GM19452 (cell line): ENCODE data around the gene MED14.
"Not testable (repeated sequence)": the region's sequence is repeated elsewhere in the genome, so short reads cannot be mapped to it uniquely, and the experiment has no call there.

Source experiments
- ATAC-seq: cut with Tn5 transposase; IDR thresholded peaks from one replicate; pipeline ENCODE4 v1.9.1; 2021; ENCODE audit not compliant: unreplicated experiment

Gene MED14

DNA sequence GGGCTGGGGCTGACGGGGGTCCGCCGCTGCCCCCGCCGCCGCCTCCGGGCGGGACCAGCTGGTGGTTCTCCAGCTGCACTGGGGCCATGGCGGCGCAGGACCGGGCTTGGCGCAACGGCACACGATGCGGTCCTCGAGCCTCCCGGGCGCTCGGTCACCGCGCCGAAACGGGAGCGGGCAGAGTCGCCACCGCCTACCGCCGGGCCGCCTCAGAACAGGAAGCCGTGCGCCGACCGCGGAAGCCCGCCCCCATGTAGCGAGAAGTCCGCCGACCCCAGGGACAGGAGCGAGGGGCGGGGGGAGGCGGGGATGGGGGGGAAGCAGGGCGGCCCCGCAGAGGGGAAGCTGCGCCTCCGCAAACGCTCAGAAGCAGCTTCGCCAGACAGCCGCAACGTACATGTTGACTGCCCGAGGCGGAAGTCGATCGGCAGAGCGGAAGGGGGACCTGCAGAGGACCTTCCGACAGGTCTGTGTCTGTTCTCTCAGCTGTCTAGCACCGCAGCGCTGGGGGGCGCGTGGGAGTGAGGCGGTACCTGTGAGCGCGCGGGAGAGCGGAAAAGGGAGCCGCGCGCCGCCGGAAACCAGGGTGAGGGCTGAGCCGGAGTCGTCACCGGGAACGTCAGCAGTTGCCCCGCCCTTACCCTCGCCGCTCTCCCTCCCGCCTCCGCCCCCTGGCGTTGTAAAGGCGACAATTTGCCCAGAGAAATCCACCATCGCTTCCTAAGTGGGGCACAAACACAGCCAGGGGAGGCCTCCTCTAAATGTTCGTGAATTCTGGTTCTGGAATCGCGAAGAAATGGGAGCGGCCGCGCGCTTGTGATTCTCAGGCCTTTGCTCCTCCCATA is at the start of gene MED14:
MED14 (minus strand) TSS at position 218 of the 845 bp plus-strand sequence; CDS start at position 88, 130 bp downstream.
- peak; percentile 88 for ATAC-seq

DNA sequence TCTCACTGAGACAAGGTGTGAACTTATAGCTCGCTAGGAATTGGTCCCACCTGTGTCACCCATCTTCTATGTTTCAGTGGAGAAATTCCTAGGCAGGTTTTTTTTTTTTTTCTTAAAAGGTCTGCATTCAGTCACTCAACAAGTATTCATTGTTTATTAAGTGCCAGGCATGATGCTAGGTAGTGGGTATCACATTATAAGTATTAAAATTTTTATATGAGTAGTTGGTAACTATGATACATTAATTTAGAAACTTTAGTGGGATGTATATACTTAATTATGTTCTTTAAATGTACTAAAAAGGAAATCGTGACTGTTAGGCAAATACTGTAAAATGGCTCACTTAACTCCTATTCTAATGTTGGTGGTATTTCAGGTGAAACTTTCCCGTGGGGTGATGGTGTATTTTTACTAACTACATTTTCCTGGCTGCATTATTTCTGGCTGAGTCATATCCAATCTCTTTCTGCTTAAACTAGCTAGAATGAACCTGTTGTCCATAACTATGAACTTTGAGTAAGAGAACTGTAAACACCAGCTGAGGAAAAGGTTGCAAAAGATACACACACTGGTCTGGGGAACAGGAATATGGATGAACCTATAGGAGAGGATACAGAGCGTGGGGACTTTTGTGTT is 49.3 kb upstream of the MED14 start:
- no peak for ATAC-seq

DNA sequence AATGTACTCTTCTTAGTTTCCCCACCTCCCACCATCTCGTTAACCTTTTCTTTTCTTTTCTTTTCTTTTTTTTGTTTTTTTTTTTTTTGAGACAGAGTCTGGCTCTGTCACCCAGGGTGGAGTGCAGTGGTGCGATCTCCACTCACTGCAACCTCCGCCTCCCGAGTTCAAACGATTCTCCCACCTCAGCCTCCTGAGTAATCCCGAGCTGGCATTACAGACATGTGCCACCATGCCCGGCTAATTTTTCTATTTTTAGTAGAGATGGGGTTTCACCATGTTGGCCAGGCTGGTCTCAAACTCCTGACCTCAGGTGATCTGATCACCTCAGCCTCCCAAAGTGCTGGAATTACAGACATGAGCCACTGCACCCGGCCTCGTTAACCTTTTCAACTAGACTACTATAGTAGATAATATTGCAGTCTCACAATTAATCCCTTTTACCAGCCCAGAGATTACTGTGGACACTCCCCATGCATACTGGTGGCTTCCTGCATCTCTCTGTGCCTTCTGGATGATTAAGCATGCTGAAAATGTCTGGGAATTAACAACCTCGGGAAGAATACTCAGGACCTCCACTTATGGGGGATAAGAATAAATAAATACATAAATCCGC is 47.4 kb upstream of the MED14 start:
- ATAC-seq, result not testable (repeated sequence)

DNA sequence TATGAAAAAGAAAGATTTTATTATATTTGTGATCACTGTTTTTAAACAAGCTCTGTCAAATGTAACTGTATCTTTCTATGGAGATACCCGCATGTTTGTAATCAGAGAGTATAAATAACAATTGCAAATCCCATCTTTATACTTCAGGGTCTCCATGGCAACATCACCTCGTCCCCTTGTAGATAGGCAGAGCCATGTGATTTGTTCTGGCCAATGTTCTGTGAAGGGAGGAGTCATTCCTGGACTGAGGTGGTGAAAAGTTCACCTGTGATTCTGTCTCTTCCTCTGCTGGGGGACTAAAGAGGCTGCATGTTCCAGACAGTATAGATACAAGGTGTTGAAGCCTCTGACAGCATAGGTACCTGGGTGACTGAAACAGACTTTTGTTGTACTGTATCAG is 45.6 kb upstream of the MED14 start:
- ATAC-seq, result no peak

DNA sequence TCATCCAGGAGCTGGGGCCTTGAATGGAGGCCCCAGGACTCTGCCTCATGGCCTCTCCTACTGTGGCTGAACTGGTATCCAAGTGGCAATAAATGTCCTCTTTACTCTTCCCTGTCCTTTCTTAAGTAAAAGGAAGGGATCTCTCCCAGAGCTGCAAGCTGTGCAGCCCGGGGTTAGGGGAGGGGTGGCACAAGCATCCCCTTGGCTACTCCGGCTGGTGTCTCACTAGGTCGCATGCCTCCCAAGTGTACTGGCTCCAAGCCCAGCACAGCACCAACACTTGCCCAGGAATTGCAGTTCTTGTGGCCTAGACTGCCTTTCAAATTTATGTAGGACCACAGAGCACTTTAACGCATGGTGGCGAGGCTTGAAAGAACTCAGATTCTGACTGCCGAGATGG is 44.7 kb upstream of the MED14 start:
- no peak for ATAC-seq

DNA sequence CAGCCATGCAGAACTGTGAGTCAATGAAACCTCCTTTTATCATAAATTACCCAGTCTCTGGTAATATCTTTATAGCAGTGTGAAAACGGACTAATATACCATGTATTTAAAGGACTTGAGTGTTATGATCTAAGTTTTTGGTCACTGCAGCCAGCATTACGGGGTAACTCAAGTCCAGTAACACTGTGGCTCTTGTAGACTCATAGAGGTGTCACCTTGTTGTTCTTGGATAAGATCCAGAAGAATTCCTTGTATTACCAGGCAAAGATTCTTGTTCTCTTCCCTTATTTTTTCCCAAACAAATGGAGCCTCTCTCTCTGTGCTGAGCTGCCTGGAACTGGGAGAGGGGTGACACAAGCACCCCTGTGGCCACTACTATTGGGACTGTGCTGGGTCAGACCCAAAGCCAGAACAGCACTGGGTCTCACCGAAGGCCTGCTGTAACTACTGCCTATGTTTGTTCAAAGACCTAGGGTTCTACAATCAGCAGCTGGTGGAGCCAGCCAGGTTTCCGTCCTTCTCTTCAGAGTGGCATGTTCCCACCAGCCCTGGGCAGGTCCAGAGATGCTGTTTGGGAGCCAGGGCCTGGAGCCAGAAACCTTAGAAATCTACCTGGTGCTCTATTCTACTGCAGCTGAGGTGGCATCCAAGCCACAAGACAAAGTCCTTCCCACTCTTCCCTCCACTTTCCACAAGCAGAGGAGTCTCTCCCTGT is 43.7 kb upstream of the MED14 start:
- no peak for ATAC-seq

DNA sequence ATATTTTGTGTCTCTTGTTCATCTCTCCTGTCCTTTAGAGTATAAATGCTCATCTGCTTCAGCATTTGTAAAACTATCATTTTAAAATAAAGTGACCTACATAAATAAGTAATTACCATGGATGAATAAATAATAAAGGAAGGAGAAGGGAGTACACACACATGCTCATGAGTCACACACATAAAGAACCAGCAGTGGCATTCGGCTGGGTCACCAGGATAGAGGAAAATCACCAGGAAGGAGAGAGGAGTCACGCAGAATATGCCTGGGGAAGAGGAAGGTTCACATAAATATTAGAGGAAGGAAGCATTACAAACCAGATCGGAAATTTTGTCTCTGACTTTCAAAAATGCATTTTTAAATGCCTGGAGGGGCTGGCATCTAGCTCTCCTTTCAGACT is 38.5 kb upstream of the MED14 start:
- ATAC-seq, result no peak

DNA sequence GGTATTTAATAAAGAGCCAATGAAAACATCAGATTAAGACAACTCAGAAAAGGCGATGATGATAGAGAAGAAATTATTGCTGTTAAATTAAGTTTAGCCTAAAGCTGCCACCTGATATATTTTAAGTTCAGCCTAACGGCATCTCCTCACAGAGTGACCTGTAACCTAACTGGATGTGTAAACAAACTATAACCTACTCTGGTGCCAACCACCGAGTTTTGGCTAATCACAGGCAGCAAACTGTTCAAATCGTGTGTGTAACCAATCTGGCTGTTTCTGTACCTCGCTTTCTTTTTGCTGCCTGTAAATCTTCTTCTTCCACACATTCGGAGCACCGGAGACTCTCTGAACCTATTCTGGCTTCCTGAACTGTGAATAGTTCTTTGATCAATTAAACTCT is 37.8 kb upstream of the MED14 start:
- ATAC-seq, result no peak

DNA sequence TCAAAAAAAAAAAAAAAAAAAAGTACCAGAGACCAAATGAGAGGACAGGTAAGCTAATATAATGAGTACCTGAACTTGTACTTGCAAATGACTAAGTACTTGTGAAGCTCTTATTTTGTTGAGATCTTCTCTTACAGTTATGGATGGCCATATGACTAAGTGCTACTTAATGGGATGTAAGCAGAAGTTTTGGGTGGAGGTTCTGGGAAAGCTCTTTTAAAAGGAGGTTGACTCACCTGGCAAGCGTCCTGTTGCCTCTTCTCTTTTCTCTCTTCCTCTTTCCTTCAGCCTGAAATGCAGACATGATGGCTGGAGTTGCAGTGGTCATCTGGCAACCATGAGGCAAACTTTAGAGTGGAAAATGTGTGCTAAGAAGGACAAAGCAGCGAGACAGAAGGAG is 36.9 kb upstream of the MED14 start:
- ATAC-seq, result no peak

DNA sequence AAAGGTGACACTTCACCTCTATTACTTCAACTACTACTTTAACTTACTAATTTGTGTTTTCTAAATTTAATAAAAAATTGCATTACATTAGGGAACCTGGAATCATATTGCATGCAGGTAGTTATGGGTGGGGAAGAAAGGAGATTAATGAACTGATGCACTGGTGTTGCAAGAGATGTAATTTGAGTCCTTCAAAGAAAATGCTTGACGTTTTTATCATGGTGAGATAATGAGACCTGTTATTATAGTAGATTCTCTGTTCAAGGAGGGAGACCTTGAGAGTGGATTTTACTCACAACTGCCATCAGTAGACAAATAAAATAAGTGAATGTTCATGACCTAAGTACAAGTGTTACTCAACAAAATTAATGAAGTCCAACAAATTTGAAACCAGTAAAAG is 26.4 kb upstream of the MED14 start:
- ATAC-seq, result no peak

DNA sequence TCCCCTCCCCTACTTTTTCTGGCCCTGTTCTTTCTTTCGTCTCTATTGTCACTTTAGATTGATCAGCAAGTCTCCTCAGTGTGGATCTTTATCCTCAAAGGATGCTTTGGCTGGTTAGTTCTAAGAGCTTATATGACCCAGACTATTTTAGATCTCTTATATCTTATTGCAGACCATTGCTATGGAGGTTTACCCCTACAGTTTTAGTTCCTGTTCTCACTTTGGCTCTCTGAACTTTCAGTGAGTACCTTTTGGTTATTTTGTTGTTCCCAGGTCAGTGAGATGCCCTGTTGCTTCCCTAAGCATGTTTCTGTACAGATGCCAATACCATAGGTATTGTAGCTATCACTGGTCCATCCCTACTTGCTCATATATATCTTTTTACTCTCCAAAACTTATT is 24.0 kb upstream of the MED14 start:
- no peak for ATAC-seq

DNA sequence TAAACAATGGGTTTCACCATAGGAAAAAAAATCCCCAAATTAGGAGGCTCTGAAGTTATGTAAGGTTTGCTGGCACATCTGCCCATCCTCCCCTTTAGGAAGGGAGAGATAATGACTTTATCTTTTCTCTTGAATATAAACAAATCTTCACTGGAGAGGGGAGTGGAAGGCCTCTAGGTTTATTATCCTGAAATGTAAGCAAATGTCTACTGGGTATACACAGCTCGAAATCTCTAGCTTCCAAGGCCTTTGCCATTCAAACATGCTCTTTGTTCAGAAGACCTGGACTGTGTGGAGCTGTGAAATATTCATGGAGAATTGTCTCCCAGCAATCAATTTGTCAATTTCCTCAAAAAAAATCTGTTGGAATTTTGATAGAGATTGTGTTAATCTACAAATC is 21.7 kb upstream of the MED14 start:
- ATAC-seq, result no peak

DNA sequence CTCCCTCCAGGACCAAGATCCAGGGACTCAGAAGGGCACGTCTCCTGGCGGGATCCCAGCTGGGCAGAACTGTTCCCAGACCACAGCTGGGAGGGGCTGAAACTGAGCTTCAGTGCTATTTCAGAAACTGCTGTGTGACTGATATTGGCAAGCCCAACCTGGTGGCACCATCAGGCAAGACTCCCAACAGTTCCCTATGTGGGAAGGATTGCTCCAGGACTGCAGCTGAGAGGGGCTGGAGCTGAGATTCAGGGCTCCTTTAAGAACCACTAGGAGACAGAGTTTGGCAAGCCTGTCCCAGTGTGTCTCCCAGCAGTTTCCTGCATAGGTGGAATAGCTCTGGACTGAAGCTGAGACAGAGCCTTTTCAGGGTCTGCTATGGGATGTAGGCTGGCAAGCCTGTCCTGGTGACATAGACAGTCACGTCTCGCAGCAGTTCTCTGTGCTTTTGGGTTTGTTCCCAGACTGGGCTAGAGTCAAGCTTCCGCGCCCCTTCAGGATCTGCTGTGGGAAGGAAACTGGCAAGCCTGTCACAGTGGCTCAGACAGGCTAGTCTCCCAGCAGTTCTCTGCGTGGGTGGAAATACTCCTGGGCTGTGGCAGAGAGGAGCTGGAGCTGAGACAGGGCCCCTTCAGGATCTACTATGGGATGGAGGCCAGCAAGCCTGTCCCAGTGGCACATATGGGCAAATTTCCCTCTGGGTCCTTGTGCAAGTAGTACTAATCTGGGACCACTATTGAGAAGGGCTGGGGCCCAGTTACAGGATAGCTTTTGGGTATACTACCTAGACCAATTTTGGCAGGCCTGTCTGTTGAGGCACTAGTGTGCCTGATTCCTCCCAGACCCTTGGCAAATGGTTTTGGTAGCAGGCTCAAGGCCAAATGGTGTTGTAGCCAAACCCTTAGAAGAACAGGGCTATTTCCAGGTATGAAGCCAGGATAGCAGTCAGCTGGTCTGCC is 20.2 kb upstream of the MED14 start:
- ATAC-seq, result no peak

DNA sequence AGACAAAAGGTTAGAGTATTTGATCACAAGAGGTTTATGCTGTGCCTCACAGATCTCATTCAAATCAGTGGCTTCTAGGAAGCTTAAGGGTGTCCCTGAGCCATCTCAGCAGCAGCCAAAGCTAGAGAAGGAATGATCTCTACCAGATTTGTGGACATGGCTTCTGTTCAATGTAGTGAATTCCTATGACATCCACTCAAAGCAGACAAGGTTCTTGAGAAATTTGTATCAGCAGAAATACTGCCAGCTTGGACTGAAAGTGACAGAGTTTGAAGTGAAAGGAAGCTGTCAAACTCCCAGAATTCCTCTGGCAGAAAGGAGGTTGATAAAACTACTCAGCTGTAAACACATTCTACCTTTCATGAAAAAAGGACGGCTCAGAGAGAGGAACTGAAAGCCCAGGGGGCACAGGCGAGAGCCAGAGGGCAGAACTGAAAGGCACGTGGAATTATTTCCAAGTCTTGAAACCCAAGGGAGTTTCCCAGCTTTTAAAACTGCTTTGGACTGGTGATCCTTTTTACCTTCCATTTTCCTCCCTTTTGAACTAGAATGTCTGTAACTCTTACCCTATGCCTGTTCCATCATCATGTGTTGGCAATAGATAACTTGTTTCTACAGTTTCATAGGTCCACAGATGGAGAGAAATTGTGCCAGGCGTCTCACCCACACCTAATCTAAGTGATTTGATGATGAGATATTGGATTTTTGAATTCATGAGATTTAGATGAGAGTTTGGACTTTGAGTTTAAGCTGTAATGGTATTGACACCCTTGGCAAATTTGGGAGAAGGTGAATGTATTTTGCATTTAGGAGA is 14.5 kb upstream of the MED14 start:
- no peak for ATAC-seq

DNA sequence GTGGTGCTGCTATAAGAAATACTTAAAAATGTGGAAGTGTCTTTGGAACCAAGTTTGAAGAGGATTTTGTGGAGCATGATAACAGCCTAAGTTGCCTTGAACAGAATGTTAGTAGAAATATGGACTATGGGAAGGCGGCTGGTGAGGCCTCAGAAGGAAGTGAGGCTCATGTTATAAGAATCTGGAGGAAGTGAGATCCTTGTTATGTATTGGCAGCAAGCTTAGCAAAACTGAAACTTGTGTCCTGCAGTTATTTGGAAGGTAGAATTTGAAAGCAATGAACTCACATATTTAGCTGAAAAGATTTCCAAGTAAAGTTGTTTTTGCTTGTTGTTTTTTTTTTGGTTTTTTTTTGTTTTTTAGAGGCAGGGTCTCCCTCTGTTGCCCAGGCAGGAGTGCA is 13.6 kb upstream of the MED14 start:
- ATAC-seq, result no peak

DNA sequence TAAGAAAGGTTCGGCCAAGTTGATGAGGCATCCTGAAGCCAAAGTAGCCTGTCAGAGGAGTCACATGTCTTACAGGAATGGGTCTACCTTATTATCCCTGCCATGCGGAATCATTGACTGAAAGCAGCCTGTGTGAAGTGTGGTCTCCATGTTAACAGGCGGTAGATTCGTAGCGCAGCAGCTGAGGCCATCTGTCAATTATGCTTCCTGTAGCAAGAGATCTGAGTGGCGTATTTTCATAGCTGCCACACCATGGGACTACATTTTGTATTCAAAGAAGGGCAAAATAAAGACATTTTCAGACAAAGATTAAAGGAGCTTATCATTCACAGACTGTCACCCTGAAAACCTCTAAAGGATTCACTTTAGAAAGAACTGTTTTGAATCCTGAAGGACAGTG is 11.2 kb upstream of the MED14 start:
- no peak for ATAC-seq

DNA sequence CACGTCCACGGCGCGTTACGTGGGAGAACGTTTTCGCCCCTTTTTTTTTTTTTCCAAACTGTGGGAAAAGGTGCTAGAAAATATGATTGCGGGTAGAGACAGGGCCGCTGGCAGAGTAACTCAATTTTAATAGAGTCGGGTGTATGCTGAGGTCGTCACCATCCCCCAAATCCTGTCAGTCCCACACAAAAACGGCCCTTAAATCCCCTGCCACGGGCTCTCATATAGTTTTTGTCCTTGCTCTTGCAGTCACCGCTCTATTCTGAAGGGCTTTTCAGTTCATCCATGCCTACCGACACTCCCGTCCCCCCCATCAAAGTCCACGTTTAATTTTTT is 796 bp upstream of the MED14 start:
- no peak for ATAC-seq

DNA sequence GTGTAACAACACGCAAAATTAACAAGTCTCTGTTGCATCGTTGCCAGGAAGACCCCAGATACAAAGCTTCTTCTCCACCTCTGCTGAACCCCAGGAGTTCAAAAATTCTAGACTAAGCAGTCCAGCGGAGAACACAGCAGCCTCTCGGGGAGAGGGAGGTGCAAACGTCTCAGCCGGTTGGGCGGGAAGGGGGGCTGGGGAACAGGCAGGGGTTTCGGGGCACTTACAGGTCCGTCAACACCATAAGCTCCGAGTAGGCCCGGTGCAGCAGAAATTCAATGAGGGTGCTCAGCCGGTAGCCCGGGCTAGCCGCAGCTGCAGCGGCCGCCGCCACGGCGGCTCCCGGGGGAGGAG is 394 bp downstream of the MED14 start:
- no peak for ATAC-seq

DNA sequence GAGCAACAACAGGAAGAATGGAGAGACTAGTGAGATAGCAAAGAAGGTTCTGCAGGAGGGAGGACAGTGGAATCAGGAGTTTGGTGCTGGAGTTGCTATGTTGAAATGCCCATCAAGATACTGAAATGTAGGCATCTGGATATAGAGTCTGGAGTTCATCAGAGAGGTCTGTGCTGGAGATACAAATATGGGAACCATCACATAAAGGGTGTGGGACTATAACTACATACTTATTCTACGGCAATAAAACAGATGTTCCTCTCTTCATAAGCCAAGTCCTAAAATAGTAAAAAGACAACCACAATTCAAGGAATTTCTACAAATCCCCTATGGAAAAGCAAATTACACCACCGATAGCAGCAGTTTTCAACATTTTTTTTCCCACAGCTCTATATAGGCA is 1.6 kb downstream of the MED14 start:
- ATAC-seq, result no peak

DNA sequence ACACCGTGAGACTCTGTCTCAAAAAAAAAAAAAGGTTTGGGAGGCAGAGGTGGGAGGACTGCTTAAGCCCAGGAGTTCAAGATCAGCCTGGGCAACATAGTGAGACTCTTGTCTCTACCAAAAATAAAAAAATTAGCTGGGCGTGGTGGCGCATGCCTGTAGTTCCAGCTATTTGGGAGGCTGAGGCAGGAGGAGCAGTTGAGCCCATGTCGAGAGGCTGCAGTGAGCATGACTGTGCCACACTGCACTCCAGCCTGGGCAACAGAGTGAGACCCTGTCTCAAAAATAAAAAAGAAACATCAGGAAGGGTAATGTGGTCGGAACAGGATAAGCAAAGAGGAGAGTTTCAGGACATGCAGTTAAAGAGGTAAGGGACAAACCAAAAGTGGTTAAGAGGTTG is 2.8 kb downstream of the MED14 start:
- not testable (repeated sequence) for ATAC-seq
